Measurements from ENCODE around the gene JHY. TPM values are rescaled to one million over a fixed set of nuclear protein-coding genes. Genes with fewer than 3 reads are reported as not detected.

JHY gene
- total and polyA plus RNA-seq, 12 donors: 0.84 to 6.8 (median 1.4) TPM

- intact Hi-C loops (cut with DNase I): no loop called here
- Histone ChIP-seq H3K27me3 (peaks cover 3% of the 10 kb centered on the region), H3K27ac (no peak overlapping the region), H3K4me1 (replicated peaks in 1 of 2) (no peaks in the 10 kb centered on the region), H3K36me3 (replicated peaks in 1 of 2) (no peaks in the 10 kb centered on the region), H3K9me3 (replicated peaks in 1 of 3) (no peaks in the 10 kb centered on the region), H3K4me3 (no peak overlapping the region)
- no peak for DNase-seq
- TF ChIP-seq CTCF (IDR thresholded peaks at IDR 0.05) (no peak), POLR2A (IDR thresholded peaks at IDR 0.05) (no peak)
- WGBS, 4 donors: 86 to 95% (median 88%) methylated on average over 5 of the region's 5 CpGs
Measured at GRCh38 chr11:122920579-122920978, 38.0 kb downstream of the JHY start.

GRCh38 chr11:122922893-122923292, 40.3 kb downstream of the JHY start:
- H3K4me3 ChIP-seq: no peak overlapping the region
- H3K4me1 ChIP-seq (replicated peaks in 1 of 2): no peaks in the 10 kb centered on the region
- 66 to 73% (median 69%) methylated on average over 4 of the region's 4 CpGs for WGBS, 4 donors
- H3K27me3 ChIP-seq: peaks cover 3% of the 10 kb centered on the region
- intact Hi-C loops (cut with DNase I): no loop called here
- no peak for TF ChIP-seq POLR2A (IDR thresholded peaks at IDR 0.05)
- TF ChIP-seq CTCF (IDR thresholded peaks at IDR 0.05): no peak
- no peaks in the 10 kb centered on the region for H3K36me3 ChIP-seq (replicated peaks in 1 of 2)
- no peak overlapping the region for H3K27ac ChIP-seq
- H3K9me3 ChIP-seq (replicated peaks in 1 of 3): no peaks in the 10 kb centered on the region
- DNase-seq: no peak

GRCh38 chr11:122923302-122923701, 40.7 kb downstream of the JHY start:
- no peak overlapping the region for H3K4me3 ChIP-seq
- peaks cover 3% of the 10 kb centered on the region for H3K27me3 ChIP-seq
- no peaks in the 10 kb centered on the region for H3K9me3 ChIP-seq (replicated peaks in 1 of 3)
- intact Hi-C loops (cut with DNase I): no loop called here
- DNase-seq: no peak
- H3K4me1 ChIP-seq (replicated peaks in 1 of 2): no peaks in the 10 kb centered on the region
- no peak overlapping the region for H3K27ac ChIP-seq
- WGBS, 4 donors: 70 to 87% (median 73%) methylated on average over 2 of the region's 2 CpGs
- TF ChIP-seq CTCF (IDR thresholded peaks at IDR 0.05): no peak
- no peak for TF ChIP-seq POLR2A (IDR thresholded peaks at IDR 0.05)
- H3K36me3 ChIP-seq (replicated peaks in 1 of 2): no peaks in the 10 kb centered on the region

- intact Hi-C loops (cut with DNase I): no loop called here
- TF ChIP-seq POLR2A (IDR thresholded peaks at IDR 0.05) (no peak), CTCF (IDR thresholded peaks at IDR 0.05) (no peak)
- Histone ChIP-seq H3K4me1 (replicated peaks in 1 of 2) (no peaks in the 10 kb centered on the region), H3K4me3 (no peak overlapping the region), H3K27me3 (no peaks in the 10 kb centered on the region), H3K27ac (no peak overlapping the region), H3K9me3 (replicated peaks in 1 of 3) (peaks cover 0 to 1% (median 0%) of the 10 kb centered on the region in 3 donors), H3K36me3 (replicated peaks in 1 of 2) (no peaks in the 10 kb centered on the region)
- WGBS, 4 donors: 65 to 74% (median 66%) methylated on average over 6 of the region's 6 CpGs
- DNase-seq: no peak
Measured at GRCh38 chr11:122931510-122931909, 49.0 kb downstream of the JHY start.

Measured in adrenal gland (tissue), 12 donors.